HG03175 (cell line): ENCODE results near the gene GSDMA.
"Not testable (repeated sequence)": the region's sequence is repeated elsewhere in the genome, so short reads cannot be mapped to it uniquely, and the experiment has no call there.

Experiments used
- ATAC-seq: cut with Tn5 transposase; IDR thresholded peaks from one replicate; pipeline ENCODE4 v1.9.1; 2021; ENCODE audit warnings: mild to moderate bottlenecking, moderate library complexity; ENCODE audit not compliant: unreplicated experiment

The GSDMA gene

GRCh38 chr17:39994448-39994847 lies 31.6 kb downstream of the GSDMA start:
- no peak for ATAC-seq

GRCh38 chr17:39995438-39995837 lies 32.6 kb downstream of the GSDMA start:
- no peak for ATAC-seq

DNA sequence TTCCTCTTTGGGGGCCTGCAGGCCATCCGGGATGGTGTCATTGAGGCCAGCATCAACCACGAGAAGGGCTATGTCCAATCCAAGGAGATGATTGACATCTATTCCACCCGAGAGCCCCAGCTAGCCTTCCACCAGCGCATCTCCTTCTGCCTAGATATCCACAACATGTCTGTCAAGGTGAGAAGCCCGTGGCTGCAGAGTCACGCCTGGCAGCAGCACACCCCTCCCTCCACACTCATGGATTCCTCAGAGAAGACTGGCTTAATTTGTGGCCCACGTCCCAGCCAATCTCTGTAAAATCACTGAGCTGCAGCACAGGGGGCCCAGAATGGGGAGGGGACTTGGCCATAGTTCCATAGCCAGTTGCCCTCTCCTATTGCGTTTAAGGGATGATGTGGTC lies 33.4 kb downstream of the GSDMA start:
- no peak for ATAC-seq

DNA sequence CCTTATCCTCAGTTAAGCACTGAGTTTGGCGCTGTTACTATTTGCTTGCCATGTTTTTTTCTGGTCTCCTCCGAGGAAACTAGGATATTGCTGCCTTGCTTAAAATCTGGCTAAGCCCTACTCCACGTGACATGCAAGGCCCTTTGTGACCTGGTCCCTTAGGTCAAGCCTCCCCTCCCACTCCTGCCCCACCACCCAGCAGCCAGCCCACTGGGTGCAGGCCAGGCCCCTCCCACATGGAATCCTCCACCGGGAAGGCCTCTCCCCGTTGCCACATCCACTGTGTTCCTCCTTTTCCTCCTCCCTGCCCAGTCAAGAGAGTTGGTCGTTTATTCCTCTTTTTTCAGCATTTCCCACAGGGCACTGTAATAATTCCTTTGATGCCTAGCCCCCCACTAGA lies 34.0 kb downstream of the GSDMA start:
- ATAC-seq: no peak

DNA sequence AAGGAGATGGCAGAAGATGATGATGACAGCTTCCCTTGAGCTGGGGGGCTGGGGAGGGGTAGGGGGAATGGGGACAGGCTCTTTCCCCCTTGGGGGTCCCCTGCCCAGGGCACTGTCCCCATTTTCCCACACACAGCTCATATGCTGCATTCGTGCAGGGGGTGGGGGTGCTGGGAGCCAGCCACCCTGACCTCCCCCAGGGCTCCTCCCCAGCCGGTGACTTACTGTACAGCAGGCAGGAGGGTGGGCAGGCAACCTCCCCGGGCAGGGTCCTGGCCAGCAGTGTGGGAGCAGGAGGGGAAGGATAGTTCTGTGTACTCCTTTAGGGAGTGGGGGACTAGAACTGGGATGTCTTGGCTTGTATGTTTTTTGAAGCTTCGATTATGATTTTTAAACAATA lies 34.7 kb downstream of the GSDMA start:
- no peak for ATAC-seq

DNA sequence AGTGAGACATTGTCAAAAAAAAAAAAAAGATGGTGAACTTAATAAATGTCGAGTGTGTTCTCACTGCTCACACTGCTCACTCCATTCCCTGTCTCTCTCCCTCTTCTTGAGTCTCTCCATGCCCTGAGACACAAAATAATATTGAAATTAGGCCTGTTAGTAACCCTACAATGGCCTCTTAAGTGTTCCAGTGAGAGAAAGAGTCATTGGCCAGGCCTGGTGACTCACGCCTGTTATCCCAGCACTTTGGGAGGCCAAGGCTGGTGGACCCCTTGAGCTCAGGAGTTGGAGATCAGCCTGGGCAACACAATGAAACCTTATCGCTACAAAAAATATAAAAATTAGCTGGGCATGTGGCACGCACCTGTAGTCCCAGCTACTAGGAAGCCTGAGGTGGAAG lies 36.3 kb downstream of the GSDMA start:
- ATAC-seq: no peak

- no peak for ATAC-seq
These were observed 37.4 kb downstream of the GSDMA start for GRCh38 chr17:40000161-40000560.

GRCh38 chr17:40001335-40001734 lies 38.5 kb downstream of the GSDMA start:
- not testable (repeated sequence) for ATAC-seq

GRCh38 chr17:40004072-40004471 lies 41.3 kb downstream of the GSDMA start:
- no peak for ATAC-seq

DNA sequence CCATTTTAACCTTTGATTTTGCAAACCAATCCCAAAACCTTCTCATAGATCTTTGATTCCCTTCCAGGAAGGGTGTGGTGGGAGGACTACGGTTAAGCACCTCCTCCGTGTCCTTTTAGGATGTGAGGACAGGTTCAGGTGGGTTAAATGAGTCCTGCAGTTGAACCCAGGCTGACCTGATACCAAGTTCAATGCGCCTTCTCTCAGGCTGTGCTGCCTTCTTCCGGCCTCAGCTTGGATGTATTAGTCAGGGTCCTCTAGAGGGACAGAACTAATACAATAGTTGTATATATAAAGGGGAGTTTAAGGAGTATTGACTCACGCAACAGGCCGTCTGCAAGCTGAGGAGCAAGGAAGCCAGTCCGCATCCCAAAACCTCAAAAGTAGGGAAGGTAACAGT lies 41.9 kb downstream of the GSDMA start:
- ATAC-seq: no peak

- ATAC-seq: no peak
These were observed 42.7 kb downstream of the GSDMA start for GRCh38 chr17:40005520-40005919.

DNA sequence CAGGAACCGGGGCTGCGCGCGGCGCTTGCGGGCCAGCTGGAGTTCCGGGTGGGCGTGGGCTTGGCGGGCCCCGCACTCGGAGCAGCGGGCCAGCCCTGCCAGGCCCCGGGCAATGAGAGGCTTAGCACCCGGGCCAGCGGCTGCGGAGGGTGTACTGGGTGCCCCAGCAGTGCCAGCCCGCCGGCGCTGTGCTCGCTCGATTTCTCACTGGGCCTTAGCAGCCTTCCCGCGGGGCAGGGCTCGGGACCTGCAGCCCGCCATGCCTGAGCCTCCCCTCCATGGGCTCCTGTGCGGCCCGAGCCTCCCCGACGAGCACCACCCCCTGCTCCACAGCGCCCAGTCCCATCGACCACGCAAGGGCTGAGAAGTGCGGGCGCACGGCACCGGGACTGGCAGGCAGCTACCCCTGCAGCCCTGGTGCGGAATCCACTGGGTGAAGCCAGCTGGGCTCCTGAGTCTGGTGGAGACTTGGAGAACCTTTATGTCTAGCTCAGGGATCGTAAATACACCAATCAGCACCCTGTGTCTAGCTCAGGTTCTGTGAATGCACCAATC lies 48.2 kb downstream of the GSDMA start:
- ATAC-seq: not testable (repeated sequence)

DNA sequence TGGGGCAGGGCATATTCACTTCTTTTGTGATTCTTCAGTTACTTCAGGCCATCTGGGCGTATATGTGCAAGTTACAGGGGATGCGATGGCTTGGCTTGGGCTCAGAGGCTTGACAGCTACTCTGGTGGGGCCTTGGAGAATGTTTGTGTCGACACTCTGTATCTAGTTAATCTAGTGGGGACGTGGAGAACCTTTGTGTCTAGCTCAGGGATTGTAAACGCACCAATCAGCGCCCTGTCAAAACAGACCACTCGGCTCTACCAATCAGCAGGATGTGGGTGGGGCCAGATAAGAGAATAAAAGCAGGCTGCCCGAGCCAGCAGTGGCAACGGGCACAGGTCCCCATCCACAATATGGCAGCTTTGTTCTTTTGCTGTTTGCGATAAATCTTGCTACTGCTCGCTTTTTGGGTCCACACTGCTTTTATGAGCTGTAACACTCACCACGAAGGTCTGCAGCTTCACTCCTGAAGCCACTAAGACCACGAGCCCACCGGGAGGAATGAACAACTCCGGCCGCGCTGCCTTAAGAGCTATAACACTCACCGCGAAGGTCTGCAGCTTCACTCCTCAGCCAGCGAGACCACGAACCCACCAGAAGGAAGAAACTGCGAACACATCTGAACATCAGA lies 49.3 kb downstream of the GSDMA start:
- ATAC-seq: not testable (repeated sequence)

DNA sequence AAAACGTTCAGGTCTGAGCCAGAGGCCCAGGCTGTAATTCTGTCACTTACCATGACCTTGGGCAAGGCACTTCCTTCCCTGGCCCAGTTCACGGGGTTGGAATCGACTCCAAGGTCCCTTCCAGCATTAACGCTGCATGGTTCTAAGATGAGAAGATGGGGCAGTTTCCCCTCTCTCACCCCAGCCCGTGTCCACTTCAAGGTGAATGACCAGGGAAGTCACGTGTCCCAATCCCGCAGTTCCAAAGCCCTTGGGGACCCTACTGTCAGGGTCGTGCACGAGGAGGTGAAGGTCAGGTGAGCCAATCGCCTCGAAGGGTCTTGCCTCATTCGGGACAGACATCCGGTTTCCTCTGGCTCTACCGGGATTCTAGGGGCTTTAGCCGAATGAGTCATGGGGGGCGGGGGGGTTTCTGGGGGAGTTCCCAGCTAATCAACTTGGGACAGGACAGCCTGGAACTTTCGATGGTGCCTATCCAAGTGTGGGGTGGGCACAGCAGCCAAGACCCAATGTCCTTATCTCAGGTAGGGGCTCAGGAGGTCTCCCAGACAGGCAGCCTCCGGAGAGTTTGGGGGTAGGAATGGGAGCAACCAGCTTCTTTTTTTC lies 51.7 kb downstream of the GSDMA start:
- no peak for ATAC-seq

- no peak for ATAC-seq
These were observed 52.5 kb downstream of the GSDMA start, which contains the start of gene CSF3 for GRCh38 chr17:40015005-40015997. TSS of gene CSF3 (plus strand) at chr17:40015440. CDS start at chr17:40015475, 35 bp downstream.

DNA sequence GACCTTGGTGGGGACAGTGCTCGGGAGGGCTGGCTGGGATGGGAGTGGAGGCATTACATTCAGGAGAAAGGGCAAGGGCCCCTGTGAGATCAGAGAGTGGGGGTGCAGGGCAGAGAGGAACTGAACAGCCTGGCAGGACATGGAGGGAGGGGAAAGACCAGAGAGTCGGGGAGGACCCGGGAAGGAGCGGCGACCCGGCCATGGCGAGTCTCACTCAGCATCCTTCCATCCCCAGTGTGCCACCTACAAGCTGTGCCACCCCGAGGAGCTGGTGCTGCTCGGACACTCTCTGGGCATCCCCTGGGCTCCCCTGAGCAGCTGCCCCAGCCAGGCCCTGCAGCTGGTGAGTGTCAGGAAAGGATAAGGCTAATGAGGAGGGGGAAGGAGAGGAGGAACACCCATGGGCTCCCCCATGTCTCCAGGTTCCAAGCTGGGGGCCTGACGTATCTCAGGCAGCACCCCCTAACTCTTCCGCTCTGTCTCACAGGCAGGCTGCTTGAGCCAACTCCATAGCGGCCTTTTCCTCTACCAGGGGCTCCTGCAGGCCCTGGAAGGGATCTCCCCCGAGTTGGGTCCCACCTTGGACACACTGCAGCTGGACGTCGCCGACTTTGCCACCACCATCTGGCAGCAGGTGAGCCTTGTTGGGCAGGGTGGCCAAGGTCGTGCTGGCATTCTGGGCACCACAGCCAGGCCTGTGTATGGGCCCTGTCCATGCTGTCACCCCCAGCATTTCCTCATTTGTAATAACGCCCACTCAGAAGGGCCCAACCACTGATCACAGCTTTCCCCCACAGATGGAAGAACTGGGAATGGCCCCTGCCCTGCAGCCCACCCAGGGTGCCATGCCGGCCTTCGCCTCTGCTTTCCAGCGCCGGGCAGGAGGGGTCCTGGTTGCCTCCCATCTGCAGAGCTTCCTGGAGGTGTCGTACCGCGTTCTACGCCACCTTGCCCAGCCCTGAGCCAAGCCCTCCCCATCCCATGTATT lies 53.5 kb downstream of the GSDMA start:
- ATAC-seq: no peak

DNA sequence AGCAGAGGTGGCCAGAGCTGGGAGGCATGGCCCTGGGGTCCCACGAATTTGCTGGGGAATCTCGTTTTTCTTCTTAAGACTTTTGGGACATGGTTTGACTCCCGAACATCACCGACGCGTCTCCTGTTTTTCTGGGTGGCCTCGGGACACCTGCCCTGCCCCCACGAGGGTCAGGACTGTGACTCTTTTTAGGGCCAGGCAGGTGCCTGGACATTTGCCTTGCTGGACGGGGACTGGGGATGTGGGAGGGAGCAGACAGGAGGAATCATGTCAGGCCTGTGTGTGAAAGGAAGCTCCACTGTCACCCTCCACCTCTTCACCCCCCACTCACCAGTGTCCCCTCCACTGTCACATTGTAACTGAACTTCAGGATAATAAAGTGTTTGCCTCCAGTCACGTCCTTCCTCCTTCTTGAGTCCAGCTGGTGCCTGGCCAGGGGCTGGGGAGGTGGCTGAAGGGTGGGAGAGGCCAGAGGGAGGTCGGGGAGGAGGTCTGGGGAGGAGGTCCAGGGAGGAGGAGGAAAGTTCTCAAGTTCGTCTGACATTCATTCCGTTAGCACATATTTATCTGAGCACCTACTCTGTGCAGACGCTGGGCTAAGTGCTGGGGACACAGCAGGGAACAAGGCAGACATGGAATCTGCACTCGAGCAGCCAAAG lies 54.7 kb downstream of the GSDMA start:
- no peak for ATAC-seq

GRCh38 chr17:40018211-40019121 lies 55.7 kb downstream of the GSDMA start:
- no peak for ATAC-seq
